CD4-positive, alpha-beta T cell treated with Interleukin-17A for 4 hours (primary cell): Measurements from ENCODE around the gene STAC3.
A peak's percentile ranks its signal among the peaks of the same experiment; 100 is the strongest.
"Not testable (repeated sequence)": the region's sequence is repeated elsewhere in the genome, so short reads cannot be mapped to it uniquely, and the experiment has no call there.

ENCODE experiments used
- DNase-seq: peaks from one replicate; pipeline ENCODE4 v3.0.0-alpha.2; 2020; ENCODE audit warnings: mixed read lengths

STAC3 gene

GRCh38 chr12:57250956-57251355 is at the start of gene STAC3:
Gene STAC3 (minus strand): TSS chr12:57251187. CDS start chr12:57249636, 1,551 bp downstream.
- DNase-seq, result no peak

DNA sequence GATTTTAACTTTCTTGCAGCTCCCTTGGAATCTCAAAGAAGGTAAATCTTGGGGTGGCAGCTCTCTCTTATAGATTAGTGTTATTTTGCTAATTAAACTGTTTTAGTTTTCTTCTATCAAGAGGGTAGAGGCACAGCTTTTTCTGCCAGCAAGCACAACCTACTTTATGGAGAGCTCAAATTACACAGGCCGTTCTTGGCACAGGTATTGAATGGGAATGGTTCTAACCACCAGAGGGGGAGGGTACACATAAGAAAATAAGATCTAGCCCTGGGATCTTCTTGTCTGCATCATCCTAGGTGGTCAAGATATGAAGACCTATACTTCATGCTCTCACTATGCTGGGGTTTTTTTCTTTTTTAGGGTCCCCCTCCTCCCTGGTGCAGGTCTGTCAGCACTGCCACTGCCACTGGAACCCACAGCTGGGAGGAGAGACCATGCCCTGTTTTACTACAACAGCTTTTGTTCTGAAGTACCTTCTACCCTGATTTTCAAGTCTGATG is 48.6 kb upstream of the STAC3 start:
- DNase-seq, result no peak

GRCh38 chr12:57296291-57296690 is 45.3 kb upstream of the STAC3 start:
- no peak for DNase-seq

GRCh38 chr12:57282073-57282472 is 31.1 kb upstream of the STAC3 start:
- DNase-seq, result not testable (repeated sequence)

GRCh38 chr12:57280211-57281062 is 29.4 kb upstream of the STAC3 start:
- peak; percentile 73 for DNase-seq

GRCh38 chr12:57278465-57279381 is 27.7 kb upstream of the STAC3 start:
- no peak for DNase-seq

DNA sequence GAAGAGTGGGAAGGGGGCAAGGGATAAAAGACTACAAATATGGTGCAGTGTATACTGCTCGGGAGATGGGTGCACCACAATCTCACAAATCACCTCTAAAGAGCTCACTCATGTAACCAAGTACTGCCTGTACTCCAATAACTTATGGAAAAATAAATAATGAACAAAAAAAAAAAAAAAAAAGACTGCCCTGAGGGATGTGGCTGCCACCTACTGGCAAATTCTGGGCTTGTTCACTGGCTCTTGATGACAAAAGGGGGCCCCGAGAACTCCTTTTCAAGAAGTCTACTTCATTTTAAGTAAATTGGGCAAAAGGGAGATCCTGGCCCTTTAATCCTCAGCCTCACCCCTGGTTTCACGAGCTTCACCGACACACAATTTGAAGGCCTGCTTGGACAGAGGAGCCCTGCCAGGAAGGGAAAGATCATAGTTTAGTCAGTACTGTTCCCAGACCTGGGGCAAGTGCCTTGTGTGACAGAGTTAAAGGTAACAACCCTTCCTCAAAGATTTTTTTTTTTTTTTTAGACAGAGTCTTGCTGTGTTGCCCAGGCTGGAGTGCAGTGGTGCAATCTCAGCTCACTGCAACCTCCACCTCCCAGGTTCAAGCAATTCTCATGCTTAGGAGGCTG is 26.1 kb upstream of the STAC3 start:
- DNase-seq, result peak; percentile 19

DNA sequence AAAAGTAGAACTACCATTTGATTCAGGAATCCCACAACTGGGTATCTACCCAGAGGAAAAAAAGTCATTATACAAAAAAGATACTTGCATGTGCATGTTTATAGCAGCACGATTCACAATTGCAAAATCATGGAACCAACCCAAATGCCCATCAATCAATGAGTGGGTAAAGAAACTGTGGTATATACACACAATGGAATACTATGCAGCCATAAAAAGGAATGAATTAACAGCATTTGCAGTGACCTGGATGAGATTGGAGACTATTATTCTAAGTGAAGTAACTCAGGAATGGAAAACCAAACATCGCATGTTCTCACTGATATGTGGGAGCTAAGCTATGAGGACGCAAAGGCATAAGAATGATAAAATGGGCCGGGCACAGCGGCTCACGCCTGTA is 25.2 kb upstream of the STAC3 start:
- not testable (repeated sequence) for DNase-seq

DNA sequence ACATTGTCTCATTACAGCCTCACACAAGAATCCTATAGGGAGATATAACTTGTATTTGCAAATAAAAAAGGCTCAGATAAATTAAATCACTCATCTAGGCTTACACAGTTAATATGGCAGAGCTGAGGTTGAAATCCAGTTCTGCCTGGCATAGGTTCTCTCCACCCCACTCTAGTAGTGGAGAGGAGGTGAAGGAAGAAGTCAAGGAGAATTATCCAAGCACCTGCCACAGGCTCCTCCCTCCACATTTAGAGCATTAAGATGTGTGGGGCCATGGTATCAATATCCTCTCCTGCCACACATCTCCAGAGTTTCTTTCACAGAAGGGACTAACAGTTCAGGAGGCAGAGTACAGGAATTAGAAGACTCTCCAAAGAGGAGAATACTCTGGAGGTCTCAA is 22.5 kb upstream of the STAC3 start:
- no peak for DNase-seq

DNA sequence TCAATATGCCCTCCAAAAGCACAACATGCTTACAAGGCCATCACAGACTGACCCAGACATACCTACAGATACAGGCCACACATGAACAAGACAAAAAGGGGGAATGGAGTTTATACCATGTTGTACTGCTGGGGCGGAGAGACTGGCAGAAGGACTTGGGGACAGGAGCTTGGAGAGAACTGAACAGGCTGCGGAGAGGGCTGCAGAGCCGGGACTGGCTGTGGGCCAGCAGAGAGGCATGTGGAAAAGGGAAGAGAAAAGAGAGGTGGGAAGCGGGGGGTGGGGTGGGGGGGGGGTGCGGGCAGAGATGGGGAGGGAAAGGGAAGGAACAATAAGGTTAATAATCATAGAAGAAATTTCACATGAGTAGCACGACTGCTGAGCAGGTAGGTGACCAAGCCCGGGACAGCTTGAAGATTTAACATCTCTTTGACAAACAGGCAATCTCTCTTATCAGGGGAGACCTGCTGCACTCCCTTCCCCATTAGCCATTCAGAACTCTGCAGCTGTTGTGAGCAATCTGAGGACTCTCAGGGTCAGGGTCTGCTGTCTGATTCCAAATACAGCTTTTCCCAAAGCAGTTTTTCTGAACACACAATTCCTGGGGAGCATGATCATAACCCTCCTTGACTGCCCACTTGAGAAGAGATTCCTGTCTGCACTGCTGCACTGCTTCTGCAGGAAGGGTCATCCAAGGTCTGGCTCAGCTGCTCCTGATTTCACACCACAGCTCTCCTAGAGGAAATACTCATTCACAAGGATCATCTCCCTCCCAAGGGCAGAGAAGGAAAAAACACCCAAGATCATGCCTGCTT is 21.6 kb upstream of the STAC3 start:
- no peak for DNase-seq

- DNase-seq, result no peak
These were observed 20.0 kb upstream of the STAC3 start for GRCh38 chr12:57270966-57271470.

DNA sequence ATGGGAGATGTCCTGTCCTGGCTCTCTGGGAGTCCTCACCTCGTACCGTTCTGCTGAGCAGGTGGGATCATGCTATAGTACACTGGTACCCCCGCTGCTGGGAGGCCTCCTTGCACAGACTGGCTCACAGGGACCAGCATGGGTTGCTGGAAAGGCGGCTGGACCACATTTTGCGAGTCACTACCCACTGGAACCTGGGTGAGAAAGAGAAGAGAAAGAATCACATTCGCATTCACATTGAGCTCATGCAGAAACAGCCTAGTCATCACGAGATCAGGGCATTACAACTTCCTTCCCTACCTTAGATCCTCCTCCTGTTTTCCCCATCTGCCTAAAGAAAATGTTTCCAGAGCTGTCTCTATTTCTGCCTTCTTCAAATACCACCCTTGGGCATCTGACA is 17.3 kb upstream of the STAC3 start:
- DNase-seq, result no peak

DNA sequence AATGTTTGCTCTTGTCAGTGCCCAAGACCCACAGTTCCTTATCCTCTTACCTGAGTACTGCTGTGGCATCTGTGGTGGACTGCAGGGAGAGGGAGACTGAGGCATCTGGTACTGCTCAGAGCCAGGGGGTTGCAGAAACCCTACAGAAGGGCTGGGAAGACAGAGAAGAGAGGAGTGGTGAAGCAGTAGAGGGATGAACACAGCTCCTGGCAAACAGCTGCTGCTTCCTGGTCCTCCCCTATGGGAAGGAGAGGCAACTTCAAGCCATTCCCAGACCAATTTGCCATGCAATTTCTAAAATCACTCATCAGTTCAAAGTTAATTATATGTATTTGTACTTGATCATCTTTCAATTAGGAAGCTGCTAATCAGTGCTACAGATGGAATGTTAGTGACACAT is 15.7 kb upstream of the STAC3 start:
- DNase-seq, result no peak

GRCh38 chr12:57263096-57263495 is 12.1 kb upstream of the STAC3 start:
- no peak for DNase-seq

- no peak for DNase-seq
These were observed 11.3 kb upstream of the STAC3 start for GRCh38 chr12:57262126-57262822.

- DNase-seq, result no peak
These were observed 10.5 kb upstream of the STAC3 start for GRCh38 chr12:57261428-57261865.

DNA sequence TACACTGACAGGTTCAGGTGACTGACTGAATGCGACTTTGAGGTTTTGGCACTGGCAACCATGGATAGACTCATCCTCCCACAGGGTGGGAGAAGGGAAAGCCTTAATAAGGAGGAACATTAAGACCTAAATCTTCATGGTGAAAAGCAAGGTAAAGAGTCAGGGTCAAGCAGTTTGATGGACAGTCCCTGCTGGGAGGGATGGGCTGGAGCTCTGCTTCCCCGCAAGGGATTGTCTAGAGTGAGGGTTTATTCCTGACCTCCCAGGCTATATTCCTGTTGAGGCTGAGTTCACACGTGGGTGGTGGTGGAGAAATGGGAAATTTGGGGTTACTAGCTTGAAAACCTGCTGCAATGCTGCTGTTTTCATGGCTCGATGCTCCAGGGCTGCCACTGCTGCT is 9.4 kb upstream of the STAC3 start:
- no peak for DNase-seq

DNA sequence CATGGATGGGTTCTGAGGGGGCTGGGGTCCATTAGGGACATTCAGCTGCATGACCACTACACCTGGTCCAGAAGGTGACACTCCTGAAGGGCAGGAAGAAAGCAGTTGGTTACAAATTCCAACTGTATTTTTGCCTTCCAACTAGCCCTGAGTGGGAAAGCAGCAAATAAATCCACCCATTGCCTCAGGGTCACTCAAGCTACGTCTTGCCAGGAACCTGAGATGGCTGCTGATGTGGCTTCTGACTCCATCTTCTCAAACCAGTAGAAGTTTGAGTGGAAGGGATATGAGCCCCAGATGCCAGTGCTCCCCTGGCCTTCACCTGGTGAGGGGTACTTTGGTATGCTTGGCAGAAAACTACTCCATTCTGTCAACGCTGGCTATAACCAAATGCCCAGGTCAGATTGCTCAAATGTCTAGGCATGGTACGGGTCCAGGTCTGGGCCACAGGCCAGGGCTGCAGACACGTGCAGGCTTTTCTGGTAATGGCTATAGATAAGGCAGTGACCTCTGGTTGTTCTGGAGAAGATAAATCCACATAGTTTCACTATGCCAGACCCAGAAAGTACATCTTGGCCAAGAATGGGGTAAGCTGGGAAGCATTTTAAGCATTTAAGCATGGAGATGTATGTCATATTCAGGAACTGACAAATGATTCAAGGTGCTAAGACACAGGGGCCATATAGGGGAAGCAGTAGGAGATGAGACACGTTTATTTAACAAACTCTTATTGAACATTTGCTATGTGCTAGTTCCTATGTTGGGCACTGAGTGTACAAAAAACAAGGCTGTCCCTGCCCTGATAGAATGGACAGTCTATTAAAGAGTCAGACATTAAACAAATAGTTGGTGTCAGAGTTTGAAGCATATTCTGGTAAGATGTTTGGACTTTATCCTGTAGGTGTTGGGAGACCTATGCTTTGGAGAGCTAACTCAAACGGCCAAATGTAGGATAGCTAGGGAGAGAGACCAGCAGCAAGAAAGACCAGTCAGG is 8.3 kb upstream of the STAC3 start:
- no peak for DNase-seq

DNA sequence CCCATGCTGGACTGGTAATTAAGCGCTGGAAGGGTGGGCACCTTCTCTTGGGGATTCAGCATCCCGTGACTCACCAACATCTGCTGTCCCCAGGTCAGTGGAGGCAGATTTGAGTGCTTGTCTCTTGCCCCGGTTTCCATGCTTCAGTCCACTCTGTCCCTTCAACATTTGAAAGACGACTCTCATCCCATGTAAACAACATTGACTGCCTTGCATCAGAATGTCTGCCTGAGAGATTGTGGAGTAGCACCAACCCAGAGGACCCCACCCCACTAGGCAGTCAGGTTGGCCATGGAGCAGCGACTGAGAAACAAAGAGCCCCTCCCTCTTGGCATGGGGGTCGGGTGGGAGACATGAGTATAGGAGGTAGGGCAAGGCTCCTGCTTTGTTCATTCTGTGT is 4.9 kb upstream of the STAC3 start:
- DNase-seq, result no peak
